Upper lobe of left lung (tissue), 6 donors: ENCODE data around the gene PEX14. TPM values are rescaled to one million over a fixed set of nuclear protein-coding genes. Genes with fewer than 3 reads are reported as not detected.
"Not testable (repeated sequence)": the region's sequence is repeated elsewhere in the genome, so short reads cannot be mapped to it uniquely, and the experiment has no call there.

Experiments
- ATAC-seq, 2 donors: fragments of 200-7000 bp; cut with Tn5 transposase; one replicate each; pipeline ENCODE4 v1.9.1; 2022; ENCODE audit warnings: mild to moderate bottlenecking in 2 of 2, moderate library complexity in 2 of 2; ENCODE audit not compliant: low FRiP score in 2 of 2
- DNase-seq, 2 donors: peaks; one replicate each; pipeline ENCODE4 v3.0.0-alpha.2; 2019 to 2020
- H3K27ac ChIP-seq, 4 donors: fragments of 200-600 bp; sonication (generic); one replicate each; pipeline ENCODE4 v1.5.1; 2016 to 2019
- H3K27me3 ChIP-seq, 4 donors: fragments of 200-600 bp; sonication (generic); one replicate each; pipeline ENCODE4 v1.5.1; 2017 to 2019
- H3K36me3 ChIP-seq, 4 donors: fragments of 200-600 bp; sonication (generic); one replicate each; pipeline ENCODE4 v1.5.1; 2016 to 2019
- H3K4me1 ChIP-seq, 4 donors: fragments of 200-600 bp; sonication (generic); one replicate each; pipeline ENCODE4 v1.5.1; 2018 to 2019
- H3K4me3 ChIP-seq, 4 donors: fragments of 200-600 bp; sonication (generic); one replicate each; pipeline ENCODE4 v1.5.1; 2017 to 2019; ENCODE audit warnings: mild to moderate bottlenecking in 2 of 4, moderate library complexity in 1 of 4
- H3K9me3 ChIP-seq, 4 donors: fragments of 200-600 bp; sonication (generic); one replicate each; pipeline ENCODE4 v1.5.1; 2018 to 2019
- EP300 ChIP-seq, 4 donors: sonication (generic); formaldehyde crosslinking; IDR thresholded peaks; one replicate each; pipeline ENCODE4 v1.5.1; 2017; ENCODE audit warnings: antibody characterized with exemption in 4 of 4, control low read depth in 2 of 4
- POLR2A ChIP-seq, 4 donors: fragments of 450-650 bp; IDR thresholded peaks; one replicate each; pipeline ENCODE4 v1.5.1; 2016 to 2017; ENCODE audit warnings: antibody characterized with exemption in 4 of 4, mild to moderate bottlenecking in 2 of 4
- POLR2AphosphoS5 ChIP-seq, 2 donors: sonication (generic); formaldehyde crosslinking; IDR thresholded peaks; one replicate each; pipeline ENCODE4 v1.5.1; 2017; ENCODE audit warnings: antibody characterized with exemption in 2 of 2
- WGBS, 2 donors: methylation state at CpG; one replicate each; pipeline ENCODE4 v1.1.5; 2017 to 2018; 5-methylcytosine and 5-hydroxymethylcytosine counted together
- total RNA-seq, 6 donors: library from RNA; depleted of rRNA in 4 of 6; stranded (reverse); fragments of >200 nt in 4 of 6; gene quantifications; one replicate each; pipeline versions ENCODE4 v1.1.0 to v1.2.1, GENCODE V29; 2016 to 2021
- TF ChIP-seq, protein P1 (sequence below), 6 experiments: fragments of 450-650 bp in 4 of 6; fragments of 200-600 bp in 2 of 6; sonication (generic) in 2 of 6; IDR thresholded peaks; one replicate each; pipeline ENCODE4 v1.5.1; 2016 to 2019; ENCODE audit warnings: antibody characterized with exemption in 6 of 6
- donor health status: DM: no; HTN: no; CAD: no; lungs with moderate emphysema.
- donor health status: DM: no; HTN: yes; CAD: no; lungs with severe emphysema.

PEX14 gene
- total RNA-seq, 6 donors from 2014 or later: 21.2 to 43.0 (median 29.9) TPM

DNA sequence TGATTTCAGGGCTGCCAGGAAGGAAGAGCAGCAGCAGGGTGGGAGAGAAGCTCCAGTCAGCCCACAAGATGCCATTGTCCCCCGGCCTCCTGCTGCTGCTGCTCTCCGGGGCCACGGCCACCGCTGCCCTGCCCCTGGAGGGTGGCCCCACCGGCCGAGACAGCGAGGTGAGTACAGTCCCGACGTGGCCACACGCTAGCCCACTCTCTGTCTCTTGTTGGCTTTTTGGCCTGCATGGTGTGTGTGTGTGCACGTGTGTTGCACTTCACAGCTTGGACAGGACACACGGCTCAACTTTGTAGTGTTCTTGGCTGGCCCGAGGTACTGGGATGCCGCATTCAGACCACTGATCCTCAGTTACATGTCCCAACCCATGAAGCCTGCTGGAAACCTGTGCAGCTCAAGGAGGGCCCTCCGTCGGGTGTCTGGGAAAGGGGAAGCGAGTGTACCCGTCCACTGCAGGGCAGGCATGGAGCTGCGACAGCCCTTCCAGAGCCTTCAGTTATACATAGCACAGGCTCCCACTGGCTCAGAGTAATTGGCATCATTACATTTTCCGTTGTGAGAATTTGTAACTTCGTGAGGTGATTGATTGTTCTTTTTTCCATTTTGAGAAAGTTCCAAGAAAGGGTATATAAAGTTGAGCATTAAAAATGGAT lies 24.5 kb upstream of the PEX14 start:
- Histone ChIP-seq H3K4me1 (peaks cover 0 to 9% (median 2%) of the 10 kb centered on the region in 4 donors), H3K27ac (no peak overlapping the region), H3K4me3 (no peak overlapping the region), H3K36me3 (no peaks in the 10 kb centered on the region), H3K27me3 (no peaks in the 10 kb centered on the region), H3K9me3 (no peaks in the 10 kb centered on the region)
- TF ChIP-seq POLR2AphosphoS5 (IDR thresholded peaks at IDR 0.05): no peak
- TF ChIP-seq, protein P1, sequence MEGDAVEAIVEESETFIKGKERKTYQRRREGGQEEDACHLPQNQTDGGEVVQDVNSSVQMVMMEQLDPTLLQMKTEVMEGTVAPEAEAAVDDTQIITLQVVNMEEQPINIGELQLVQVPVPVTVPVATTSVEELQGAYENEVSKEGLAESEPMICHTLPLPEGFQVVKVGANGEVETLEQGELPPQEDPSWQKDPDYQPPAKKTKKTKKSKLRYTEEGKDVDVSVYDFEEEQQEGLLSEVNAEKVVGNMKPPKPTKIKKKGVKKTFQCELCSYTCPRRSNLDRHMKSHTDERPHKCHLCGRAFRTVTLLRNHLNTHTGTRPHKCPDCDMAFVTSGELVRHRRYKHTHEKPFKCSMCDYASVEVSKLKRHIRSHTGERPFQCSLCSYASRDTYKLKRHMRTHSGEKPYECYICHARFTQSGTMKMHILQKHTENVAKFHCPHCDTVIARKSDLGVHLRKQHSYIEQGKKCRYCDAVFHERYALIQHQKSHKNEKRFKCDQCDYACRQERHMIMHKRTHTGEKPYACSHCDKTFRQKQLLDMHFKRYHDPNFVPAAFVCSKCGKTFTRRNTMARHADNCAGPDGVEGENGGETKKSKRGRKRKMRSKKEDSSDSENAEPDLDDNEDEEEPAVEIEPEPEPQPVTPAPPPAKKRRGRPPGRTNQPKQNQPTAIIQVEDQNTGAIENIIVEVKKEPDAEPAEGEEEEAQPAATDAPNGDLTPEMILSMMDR (IDR thresholded peaks at IDR 0.05): no peak
- TF ChIP-seq POLR2A (IDR thresholded peaks at IDR 0.05): no peak
- no peak for TF ChIP-seq EP300 (IDR thresholded peaks at IDR 0.05)
- ATAC-seq (peak in 1 of 2 donors; percentile 40), DNase-seq (peak in 1 of 2 donors; percentile 70)
- WGBS, 2 donors: 82 to 92% methylated on average over 19 to 20 of the region's 21 CpGs

DNA sequence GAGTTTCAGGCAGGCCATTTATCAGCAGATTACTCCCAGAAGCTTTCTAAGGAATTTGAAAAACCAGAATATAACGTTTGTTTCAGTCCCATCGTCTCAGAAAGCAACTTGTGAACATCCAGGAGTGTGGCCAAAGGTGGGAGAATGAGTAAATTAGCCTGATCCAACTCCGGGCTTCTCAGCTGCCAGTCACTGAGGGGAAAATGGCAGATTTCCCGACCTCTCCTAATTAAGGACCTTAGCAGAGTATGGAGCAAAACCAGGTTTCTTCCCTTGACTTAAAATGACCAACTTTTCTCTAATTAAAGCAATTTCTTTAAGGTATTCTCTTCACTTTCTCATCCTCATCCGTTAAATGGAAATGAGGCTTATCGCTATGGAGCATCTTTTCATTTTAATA lies 23.9 kb upstream of the PEX14 start:
- Histone ChIP-seq H3K9me3 (no peaks in the 10 kb centered on the region), H3K27me3 (no peaks in the 10 kb centered on the region), H3K36me3 (no peaks in the 10 kb centered on the region), H3K27ac (no peak overlapping the region), H3K4me1 (peaks cover 0 to 9% (median 2%) of the 10 kb centered on the region in 4 donors), H3K4me3 (no peak overlapping the region)
- TF ChIP-seq, protein P1 (IDR thresholded peaks at IDR 0.05): no peak
- TF ChIP-seq POLR2A (IDR thresholded peaks at IDR 0.05): no peak
- no peak for TF ChIP-seq EP300 (IDR thresholded peaks at IDR 0.05)
- TF ChIP-seq POLR2AphosphoS5 (IDR thresholded peaks at IDR 0.05): no peak
- ATAC-seq (no peak), DNase-seq (no peak)
- 53 to 58% methylated on average over 6 of the region's 6 CpGs for WGBS, 2 donors

DNA sequence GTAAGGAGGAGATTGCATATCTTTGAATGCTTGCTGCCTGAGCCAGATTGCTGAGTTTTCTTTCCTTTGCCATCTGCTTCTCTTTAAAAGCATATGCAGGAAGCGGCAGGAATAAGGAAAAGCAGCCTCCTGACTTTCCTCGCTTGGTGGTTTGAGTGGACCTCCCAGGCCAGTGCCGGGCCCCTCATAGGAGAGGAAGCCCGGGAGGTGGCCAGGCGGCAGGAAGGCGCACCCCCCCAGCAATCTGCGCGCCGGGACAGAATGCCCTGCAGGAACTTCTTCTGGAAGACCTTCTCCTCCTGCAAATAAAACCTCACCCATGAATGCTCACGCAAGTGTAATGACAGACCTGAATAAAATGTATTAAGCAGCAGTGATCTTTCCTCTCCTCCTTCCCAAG lies 23.5 kb upstream of the PEX14 start:
- ATAC-seq: peak in 1 of 2 donors; percentile 53

DNA sequence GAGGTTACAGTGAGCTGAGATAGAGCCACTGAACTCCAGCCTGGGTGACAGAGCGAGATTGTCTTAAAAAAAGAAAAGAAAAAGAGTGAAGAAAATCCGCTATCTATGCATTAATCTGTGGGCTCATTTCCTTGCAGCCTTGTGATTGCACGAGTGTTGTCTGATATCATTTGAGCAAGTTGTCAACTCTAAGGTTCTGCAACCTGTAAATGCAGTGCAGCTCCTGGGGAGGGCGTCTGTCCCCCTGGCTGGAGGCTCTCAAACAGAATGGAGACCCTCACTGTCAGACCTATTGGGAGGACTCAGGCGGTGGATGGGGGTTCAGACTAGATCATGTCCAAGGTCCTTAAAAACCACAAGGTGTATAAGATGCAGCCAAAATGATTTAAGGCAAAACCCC lies 18.7 kb upstream of the PEX14 start:
- WGBS, 2 donors: 85 to 89% methylated on average over 5 of the region's 5 CpGs
- H3K9me3 ChIP-seq: no peaks in the 10 kb centered on the region
- TF ChIP-seq, protein P1 (IDR thresholded peaks at IDR 0.05): no peak
- TF ChIP-seq POLR2AphosphoS5 (IDR thresholded peaks at IDR 0.05) (no peak), POLR2A (IDR thresholded peaks at IDR 0.05) (no peak), EP300 (IDR thresholded peaks at IDR 0.05) (no peak)
- H3K4me1 ChIP-seq: peaks cover 0 to 21% (median 8%) of the 10 kb centered on the region in 4 donors
- H3K27ac ChIP-seq: no peak overlapping the region
- ATAC-seq (no peak), DNase-seq (no peak)
- H3K4me3 ChIP-seq: no peak overlapping the region
- peaks cover under 1 to 4% (median 2%) of the 10 kb centered on the region in 4 donors for H3K36me3 ChIP-seq
- H3K27me3 ChIP-seq: no peaks in the 10 kb centered on the region

More for the DNA sequence above, 23.5 kb upstream of the PEX14 start:
- 13 to 27% methylated on average over 7 to 10 of the region's 10 CpGs for WGBS, 2 donors
- no peaks in the 10 kb centered on the region for H3K36me3 ChIP-seq
- TF ChIP-seq, protein P1 (IDR thresholded peaks at IDR 0.05): no peak
- TF ChIP-seq POLR2AphosphoS5 (IDR thresholded peaks at IDR 0.05) (no peak), POLR2A (IDR thresholded peaks at IDR 0.05) (no peak), EP300 (IDR thresholded peaks at IDR 0.05) (no peak)
- H3K9me3 ChIP-seq: no peaks in the 10 kb centered on the region
- peaks cover 0 to 9% (median 2%) of the 10 kb centered on the region in 4 donors for H3K4me1 ChIP-seq
- no peaks in the 10 kb centered on the region for H3K27me3 ChIP-seq
- H3K4me3 ChIP-seq: no peak overlapping the region
- H3K27ac ChIP-seq: peak overlapping the region in 1 of 4 donors; percentile 30
- peak in 1 of 2 donors; percentile 78 for DNase-seq

DNA sequence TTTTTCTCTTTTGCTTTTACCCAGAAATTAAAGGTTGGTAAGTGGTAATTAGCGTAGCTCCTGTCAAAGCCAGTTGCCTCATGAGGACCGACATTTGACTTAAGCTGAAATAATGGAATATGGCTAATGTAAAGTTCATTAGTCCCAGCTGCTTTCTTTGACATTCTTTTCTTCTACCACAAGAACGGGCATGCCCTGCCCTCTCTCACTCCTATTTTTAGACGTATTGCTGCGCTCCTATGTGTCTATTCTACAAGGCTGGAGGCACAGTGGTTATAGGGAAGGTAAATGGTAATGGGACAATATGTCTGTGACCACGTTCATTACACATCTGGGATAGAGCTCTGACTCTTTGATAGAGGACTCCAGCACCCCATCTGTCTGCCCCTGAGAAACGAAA lies 18.1 kb upstream of the PEX14 start:
- H3K9me3 ChIP-seq: no peaks in the 10 kb centered on the region
- H3K4me3 ChIP-seq: no peak overlapping the region
- H3K4me1 ChIP-seq: peaks cover 0 to 18% (median 7%) of the 10 kb centered on the region in 4 donors
- 72 to 82% methylated on average over 7 of the region's 7 CpGs for WGBS, 2 donors
- H3K27me3 ChIP-seq: no peaks in the 10 kb centered on the region
- no peak for DNase-seq
- peak overlapping the region in 1 of 4 donors; percentile 67 for H3K27ac ChIP-seq
- no peak for ATAC-seq
- TF ChIP-seq POLR2AphosphoS5 (IDR thresholded peaks at IDR 0.05) (no peak), POLR2A (IDR thresholded peaks at IDR 0.05) (no peak), EP300 (IDR thresholded peaks at IDR 0.05) (no peak)
- TF ChIP-seq, protein P1 (IDR thresholded peaks at IDR 0.05): no peak
- H3K36me3 ChIP-seq: peaks cover 4 to 10% (median 6%) of the 10 kb centered on the region in 4 donors

DNA sequence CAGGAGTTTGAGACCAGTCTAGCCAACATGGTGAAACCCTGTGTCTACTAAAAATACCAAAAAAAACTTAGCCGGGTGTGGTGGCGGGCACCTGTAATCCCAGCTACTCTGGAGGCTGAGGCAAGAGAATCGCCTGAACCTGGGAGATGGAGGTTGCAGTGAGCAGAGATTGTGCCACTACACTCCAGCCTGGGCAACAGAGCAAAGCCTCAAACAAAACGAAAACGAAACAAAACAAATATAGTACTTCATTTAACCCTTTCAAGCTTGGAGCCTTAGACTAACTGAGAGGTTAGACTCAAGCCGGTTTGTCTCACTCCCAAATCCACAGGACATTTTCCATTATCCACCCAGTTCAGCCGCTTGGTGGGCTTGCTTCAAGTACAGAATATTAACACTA lies 17.3 kb upstream of the PEX14 start:
- not testable (repeated sequence) for ATAC-seq, DNase-seq, H3K27me3 ChIP-seq, H3K9me3 ChIP-seq
- Histone ChIP-seq H3K36me3 (peaks cover 4 to 18% (median 10%) of the 10 kb centered on the region in 4 donors), H3K4me1 (peaks cover 0 to 16% (median 8%) of the 10 kb centered on the region in 4 donors), H3K4me3 (peak overlapping the region in 1 of 4 donors; percentile 15), H3K27ac (peak overlapping the region in 3 of 4 donors; percentile 34 to 67 (median 43))
- WGBS, 2 donors: 59 to 61% methylated on average over 7 of the region's 7 CpGs
